Thyroid gland (tissue), 4 donors: ENCODE data around the gene SLC9A8. TPM values are rescaled to one million over a fixed set of nuclear protein-coding genes. Genes with fewer than 3 reads are reported as not detected.
A peak's percentile ranks its signal among the peaks of the same experiment; 100 is the strongest.

Experiments used
- DNase-seq, 2 donors: peaks; one replicate each; pipeline ENCODE4 v3.0.0-alpha.2; 2019
- H3K27ac ChIP-seq, 3 donors: fragments of 200-600 bp; sonication (generic); 1 replicate in 2 of 3; 2 replicates in 1 of 3; pipeline ENCODE4 v1.5.1; 2016 to 2019; ENCODE audit warnings: mild to moderate bottlenecking in 1 of 3, moderate library complexity in 1 of 3
- H3K27me3 ChIP-seq: fragments of 200-600 bp; sonication (generic); one replicate; pipeline ENCODE4 v1.5.1; 2019
- H3K36me3 ChIP-seq, 2 donors: fragments of 200-600 bp; sonication (generic); one replicate each; pipeline ENCODE4 v1.5.1; 2016 to 2019
- H3K4me1 ChIP-seq, 2 donors: fragments of 200-600 bp; sonication (generic); one replicate each; pipeline ENCODE4 v1.5.1; 2017 to 2019
- H3K4me3 ChIP-seq, 3 donors: fragments of 200-600 bp; sonication (generic); replicated peaks in 1 of 3; 1 replicate in 2 of 3; 2 replicates in 1 of 3; pipeline ENCODE4 v1.5.1; 2016; ENCODE audit warnings: mild to moderate bottlenecking in 1 of 3
- H3K9me3 ChIP-seq: fragments of 200-600 bp; sonication (generic); one replicate; pipeline ENCODE4 v1.5.1; 2017
- POLR2A ChIP-seq, 2 donors: fragments of 450-650 bp; IDR thresholded peaks; one replicate each; pipeline ENCODE4 v1.6.1; 2017; ENCODE audit warnings: antibody characterized with exemption in 2 of 2, mild to moderate bottlenecking in 2 of 2, moderate library complexity in 1 of 2
- WGBS, 2 donors: methylation state at CpG; one replicate each; pipeline ENCODE4 v1.1.5; 2017; 5-methylcytosine and 5-hydroxymethylcytosine counted together
- intact Hi-C: fragments of 100-400 bp; cut with DNase I; formaldehyde crosslinking; loops from one replicate; pipeline ENCODE4 v1.15.1; 2023
- total RNA-seq, 4 donors: library from RNA; depleted of rRNA; stranded (reverse); fragments of >200 nt; gene quantifications; one replicate each; pipeline ENCODE4 v1.2.3, GENCODE V29; 2016
- TF ChIP-seq, protein P1 (sequence below), 6 experiments: fragments of 200-600 bp in 3 of 6; fragments of 450-650 bp in 3 of 6; sonication (generic) in 3 of 6; IDR thresholded peaks; one replicate each; pipeline ENCODE4 v1.5.1; 2016 to 2019; ENCODE audit warnings: antibody characterized with exemption in 6 of 6, mild to moderate bottlenecking in 2 of 6, inconsistent platforms in 1 of 6, moderate library complexity in 1 of 6

SLC9A8 gene
- total RNA-seq, 4 donors from 2014 or later: 12.0 to 20.2 (median 16.1) TPM

DNA sequence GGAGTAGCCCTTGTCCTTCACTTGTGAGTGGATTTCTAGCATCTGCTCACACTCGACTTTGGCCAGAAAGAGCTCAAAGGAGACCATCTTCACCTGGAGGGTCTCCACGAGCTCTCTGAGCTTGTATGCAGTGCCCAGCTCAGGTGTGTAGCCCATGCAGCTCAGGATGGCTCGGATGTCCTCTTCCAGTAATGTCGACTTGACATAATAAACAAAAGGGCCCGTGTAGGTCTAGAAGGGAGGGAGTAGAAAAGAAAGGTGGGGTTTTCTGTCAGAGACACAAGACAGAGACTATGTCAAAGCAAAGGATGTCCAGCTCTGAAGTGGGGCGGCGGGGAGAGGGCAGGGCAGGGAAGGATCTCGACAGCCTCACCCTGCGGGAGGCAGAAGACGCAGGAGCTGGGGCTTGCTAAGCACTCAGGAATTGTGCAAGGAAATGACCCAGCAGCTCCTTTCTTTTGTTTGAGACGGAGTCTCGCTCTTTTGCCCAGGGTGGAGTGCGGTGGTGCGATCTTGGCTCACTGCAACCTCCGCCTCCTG is 94.1 kb downstream of the SLC9A8 start:
- DNase-seq: no peak
- Histone ChIP-seq H3K4me1 (peaks cover 0 to 17% of the 10 kb centered on the region in 2 donors), H3K4me3 (no peak overlapping the region), H3K27ac (no peak overlapping the region), H3K27me3 (no peaks in the 10 kb centered on the region), H3K36me3 (peaks cover 32 to 42% of the 10 kb centered on the region in 2 donors), H3K9me3 (no peaks in the 10 kb centered on the region)
- intact Hi-C loops: no loop called here
- TF ChIP-seq, protein P1, sequence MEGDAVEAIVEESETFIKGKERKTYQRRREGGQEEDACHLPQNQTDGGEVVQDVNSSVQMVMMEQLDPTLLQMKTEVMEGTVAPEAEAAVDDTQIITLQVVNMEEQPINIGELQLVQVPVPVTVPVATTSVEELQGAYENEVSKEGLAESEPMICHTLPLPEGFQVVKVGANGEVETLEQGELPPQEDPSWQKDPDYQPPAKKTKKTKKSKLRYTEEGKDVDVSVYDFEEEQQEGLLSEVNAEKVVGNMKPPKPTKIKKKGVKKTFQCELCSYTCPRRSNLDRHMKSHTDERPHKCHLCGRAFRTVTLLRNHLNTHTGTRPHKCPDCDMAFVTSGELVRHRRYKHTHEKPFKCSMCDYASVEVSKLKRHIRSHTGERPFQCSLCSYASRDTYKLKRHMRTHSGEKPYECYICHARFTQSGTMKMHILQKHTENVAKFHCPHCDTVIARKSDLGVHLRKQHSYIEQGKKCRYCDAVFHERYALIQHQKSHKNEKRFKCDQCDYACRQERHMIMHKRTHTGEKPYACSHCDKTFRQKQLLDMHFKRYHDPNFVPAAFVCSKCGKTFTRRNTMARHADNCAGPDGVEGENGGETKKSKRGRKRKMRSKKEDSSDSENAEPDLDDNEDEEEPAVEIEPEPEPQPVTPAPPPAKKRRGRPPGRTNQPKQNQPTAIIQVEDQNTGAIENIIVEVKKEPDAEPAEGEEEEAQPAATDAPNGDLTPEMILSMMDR (IDR thresholded peaks at IDR 0.05): no peak
- WGBS, 2 donors: 86 to 92% methylated on average over 15 of the region's 15 CpGs

DNA sequence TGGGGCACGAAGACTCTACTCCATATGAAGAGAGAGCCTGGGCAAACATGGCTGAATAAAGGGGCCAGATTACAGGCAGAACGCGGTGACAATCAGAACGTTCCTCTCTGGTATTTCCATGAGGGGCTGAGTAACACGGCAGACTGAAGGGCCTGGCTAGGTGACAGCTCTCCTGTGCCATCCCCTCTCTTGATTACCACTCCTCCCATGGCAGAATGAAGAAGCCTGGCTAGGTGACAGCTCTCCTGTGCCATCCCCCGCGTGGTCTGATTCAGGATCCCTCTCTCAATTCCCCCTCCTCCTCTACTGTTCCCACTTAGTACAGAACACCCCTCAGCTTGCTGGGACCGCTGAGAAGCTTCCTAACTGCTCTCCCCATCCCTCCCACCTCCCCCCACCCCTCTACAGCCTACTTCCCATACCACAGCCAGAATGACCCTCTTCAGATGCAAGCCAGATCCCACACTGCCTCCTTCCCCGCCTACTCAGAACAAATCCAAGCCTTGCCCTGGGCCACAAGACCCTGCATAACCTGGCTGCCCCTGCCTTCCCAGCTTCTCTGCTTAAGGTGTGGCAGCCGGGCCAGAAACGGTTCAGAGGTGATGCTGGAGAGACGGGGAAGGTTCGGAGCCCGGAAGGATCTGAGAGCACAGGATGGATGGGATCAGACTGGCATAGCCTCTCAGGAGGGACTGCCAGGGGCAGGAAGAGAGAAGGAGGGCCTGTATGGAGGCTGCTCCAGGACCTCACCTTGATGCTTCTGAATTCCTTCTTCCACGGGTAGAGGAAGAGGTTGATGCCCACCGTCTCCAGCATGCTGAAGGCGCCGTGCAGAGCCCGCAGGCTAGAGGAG is 95.0 kb downstream of the SLC9A8 start:
- Histone ChIP-seq H3K27ac (peak overlapping the region in 1 of 3 donors; percentile 17), H3K36me3 (peaks cover 32 to 42% of the 10 kb centered on the region in 2 donors), H3K27me3 (no peaks in the 10 kb centered on the region), H3K9me3 (no peaks in the 10 kb centered on the region), H3K4me3 (no peak overlapping the region), H3K4me1 (peaks cover 8 to 27% of the 10 kb centered on the region in 2 donors)
- no peak for DNase-seq
- WGBS, 2 donors: 87 to 91% methylated on average over 19 of the region's 19 CpGs
- no peak for TF ChIP-seq POLR2A (IDR thresholded peaks at IDR 0.05)
- TF ChIP-seq, protein P1 (IDR thresholded peaks at IDR 0.05): no peak
- intact Hi-C loops: no loop called here

DNA sequence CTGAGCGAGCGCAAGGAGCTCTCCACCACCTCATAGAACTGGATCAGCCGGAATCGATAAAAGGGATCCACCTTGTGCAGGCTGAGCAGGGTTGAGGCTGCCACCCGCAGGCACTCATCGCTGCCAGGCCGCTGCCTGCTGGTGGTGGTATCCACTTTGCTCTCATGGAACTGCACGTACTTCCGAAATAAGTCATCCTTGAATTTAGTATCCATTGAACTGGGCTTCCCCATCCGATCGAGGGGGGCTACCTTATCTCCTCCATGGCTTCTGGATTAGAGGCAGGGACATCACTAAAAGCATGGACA is 95.6 kb downstream of the SLC9A8 start:
- Histone ChIP-seq H3K27me3 (no peaks in the 10 kb centered on the region), H3K36me3 (peaks cover 32 to 42% of the 10 kb centered on the region in 2 donors), H3K4me3 (no peak overlapping the region), H3K9me3 (no peaks in the 10 kb centered on the region), H3K27ac (no peak overlapping the region), H3K4me1 (peaks cover 14 to 33% of the 10 kb centered on the region in 2 donors)
- no peak for DNase-seq
- TF ChIP-seq, protein P1 (IDR thresholded peaks at IDR 0.05): no peak
- TF ChIP-seq POLR2A (IDR thresholded peaks at IDR 0.05): no peak
- WGBS, 2 donors: 88 to 94% methylated on average over 11 of the region's 11 CpGs
- intact Hi-C loops: no loop called here

DNA sequence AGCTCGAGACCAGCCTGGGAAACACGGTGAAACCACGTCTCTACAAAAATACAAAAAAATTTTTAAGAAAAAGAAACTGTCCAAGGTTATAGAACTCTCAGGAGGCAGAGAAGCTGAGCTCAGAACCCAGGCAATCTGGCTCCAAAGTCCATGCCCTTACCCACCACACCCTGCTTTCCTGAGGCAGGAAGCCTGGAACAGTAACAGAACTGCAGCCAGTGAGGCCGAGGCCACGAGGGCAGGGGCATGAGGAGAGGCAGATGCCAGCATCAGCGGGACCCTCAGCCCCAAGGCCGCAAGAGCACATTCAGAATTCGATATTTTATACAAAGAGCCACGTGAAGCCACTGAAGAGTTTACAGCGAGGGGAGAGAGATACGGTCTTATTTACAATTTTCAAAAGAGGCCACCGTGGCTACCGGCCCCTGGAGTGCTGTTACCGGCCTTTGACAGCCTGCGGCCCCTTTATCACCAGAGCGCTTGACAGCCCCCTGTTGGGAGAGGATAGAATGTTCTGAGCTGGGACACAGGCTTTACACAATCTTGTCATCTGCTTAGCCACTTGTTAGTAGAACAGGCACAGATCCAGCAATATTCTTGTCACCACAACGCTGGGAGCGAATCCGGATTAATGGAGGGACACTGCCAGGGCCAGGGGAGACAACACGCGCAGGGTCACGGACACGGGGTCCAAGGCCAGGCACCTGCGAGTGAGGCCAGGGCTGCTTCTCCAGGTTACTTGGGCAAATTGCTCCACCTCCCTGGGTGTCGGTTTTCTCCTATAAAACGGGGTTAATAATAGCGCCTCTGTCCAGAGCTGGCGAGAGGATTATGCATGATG is 97.1 kb downstream of the SLC9A8 start:
- 79 to 83% methylated on average over 28 of the region's 28 CpGs for WGBS, 2 donors
- intact Hi-C loops: loop anchor here (10.0 kb wide), 1 partner anchor 55 kb away; no protein-coding TSS in a partner anchor
- DNase-seq: no peak
- TF ChIP-seq, protein P1 (IDR thresholded peaks at IDR 0.05): peak in 1 of 6 experiments; percentile 5
- TF ChIP-seq POLR2A (IDR thresholded peaks at IDR 0.05): no peak
- H3K4me3 ChIP-seq: no peak overlapping the region
- H3K4me1 ChIP-seq: peaks cover 26 to 47% of the 10 kb centered on the region in 2 donors
- H3K36me3 ChIP-seq: peaks cover 31 to 32% of the 10 kb centered on the region in 2 donors
- H3K27ac ChIP-seq: peak overlapping the region in 2 of 3 donors; percentile 30 to 44
- no peaks in the 10 kb centered on the region for H3K9me3 ChIP-seq
- no peaks in the 10 kb centered on the region for H3K27me3 ChIP-seq
